Measurements from ENCODE around the gene TCP10L. TPM values are rescaled to one million over a fixed set of nuclear protein-coding genes. Genes with fewer than 3 reads are reported as not detected.

The TCP10L gene
- total RNA-seq, 2 donors from 2014 or later: 0.74 to 1.2 TPM

DNA sequence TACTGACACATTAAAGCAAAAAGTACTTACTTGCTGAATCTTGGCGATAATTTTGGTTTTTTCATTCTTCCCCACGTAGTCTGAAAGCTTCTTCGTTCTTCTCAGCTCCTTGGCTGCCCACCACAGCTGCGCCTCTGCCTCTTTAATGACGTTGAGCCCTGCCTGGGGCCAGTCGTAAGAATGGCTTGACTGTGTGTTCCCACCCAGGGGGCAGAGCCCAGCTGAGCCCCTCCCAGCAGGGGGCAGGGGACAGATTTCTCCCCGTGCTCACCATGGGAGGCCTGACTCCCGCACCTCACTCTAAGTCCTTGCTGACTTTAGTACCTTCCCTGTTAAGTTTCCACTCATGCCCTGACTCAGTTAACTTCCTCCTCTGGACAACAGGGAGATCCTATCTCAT is 17.8 kb upstream of the TCP10L start:
- H3K4me3 ChIP-seq: no peak overlapping the region
- H3K27me3 ChIP-seq: no peaks in the 10 kb centered on the region
- no peak overlapping the region for H3K9ac ChIP-seq (ENCODE audit: low read depth in 2 of 2, low read length in 2 of 2)
- no peaks in the 10 kb centered on the region for H3K9me3 ChIP-seq
- H3K4me1 ChIP-seq: no peaks in the 10 kb centered on the region
- peaks cover 15% of the 10 kb centered on the region for H3K36me3 ChIP-seq
- TF ChIP-seq, protein P1, sequence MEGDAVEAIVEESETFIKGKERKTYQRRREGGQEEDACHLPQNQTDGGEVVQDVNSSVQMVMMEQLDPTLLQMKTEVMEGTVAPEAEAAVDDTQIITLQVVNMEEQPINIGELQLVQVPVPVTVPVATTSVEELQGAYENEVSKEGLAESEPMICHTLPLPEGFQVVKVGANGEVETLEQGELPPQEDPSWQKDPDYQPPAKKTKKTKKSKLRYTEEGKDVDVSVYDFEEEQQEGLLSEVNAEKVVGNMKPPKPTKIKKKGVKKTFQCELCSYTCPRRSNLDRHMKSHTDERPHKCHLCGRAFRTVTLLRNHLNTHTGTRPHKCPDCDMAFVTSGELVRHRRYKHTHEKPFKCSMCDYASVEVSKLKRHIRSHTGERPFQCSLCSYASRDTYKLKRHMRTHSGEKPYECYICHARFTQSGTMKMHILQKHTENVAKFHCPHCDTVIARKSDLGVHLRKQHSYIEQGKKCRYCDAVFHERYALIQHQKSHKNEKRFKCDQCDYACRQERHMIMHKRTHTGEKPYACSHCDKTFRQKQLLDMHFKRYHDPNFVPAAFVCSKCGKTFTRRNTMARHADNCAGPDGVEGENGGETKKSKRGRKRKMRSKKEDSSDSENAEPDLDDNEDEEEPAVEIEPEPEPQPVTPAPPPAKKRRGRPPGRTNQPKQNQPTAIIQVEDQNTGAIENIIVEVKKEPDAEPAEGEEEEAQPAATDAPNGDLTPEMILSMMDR (IDR thresholded peaks at IDR 0.05): no peak
- no peak for DNase-seq
- H3K27ac ChIP-seq: no peak overlapping the region
- intact Hi-C loops (cut with DNase I): loop anchor here (5.0 kb wide), 1 partner anchor 201 kb away; no protein-coding TSS in a partner anchor

DNA sequence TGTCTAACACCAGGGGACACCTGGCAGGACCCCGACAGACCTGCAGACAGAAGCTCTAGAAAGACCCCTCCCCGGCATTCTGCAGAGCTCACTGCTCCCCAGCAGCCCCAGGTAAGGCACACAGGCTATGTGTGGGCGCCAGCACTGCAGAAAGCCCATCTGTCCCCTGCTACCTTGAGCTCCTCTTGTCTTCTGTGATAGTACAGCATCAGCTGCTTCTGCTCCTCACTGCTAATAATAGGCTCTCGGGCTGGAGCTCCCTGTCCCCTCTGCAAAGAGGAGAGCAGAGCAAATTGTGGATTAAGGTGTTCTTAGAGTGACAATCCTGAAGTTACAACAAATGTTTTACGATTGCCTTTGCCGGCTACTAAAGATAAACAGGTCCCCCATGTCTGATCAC is 16.8 kb upstream of the TCP10L start:
- Histone ChIP-seq H3K4me1 (no peaks in the 10 kb centered on the region), H3K9me3 (no peaks in the 10 kb centered on the region), H3K4me3 (no peak overlapping the region), H3K27ac (no peak overlapping the region), H3K36me3 (peaks cover 15% of the 10 kb centered on the region), H3K27me3 (no peaks in the 10 kb centered on the region), H3K9ac (ENCODE audit: low read depth in 2 of 2, low read length in 2 of 2) (no peak overlapping the region)
- TF ChIP-seq, protein P1 (IDR thresholded peaks at IDR 0.05): no peak
- DNase-seq: no peak
- intact Hi-C loops (cut with DNase I): loop anchor here (5.0 kb wide), 1 partner anchor 200 kb away; no protein-coding TSS in a partner anchor

DNA sequence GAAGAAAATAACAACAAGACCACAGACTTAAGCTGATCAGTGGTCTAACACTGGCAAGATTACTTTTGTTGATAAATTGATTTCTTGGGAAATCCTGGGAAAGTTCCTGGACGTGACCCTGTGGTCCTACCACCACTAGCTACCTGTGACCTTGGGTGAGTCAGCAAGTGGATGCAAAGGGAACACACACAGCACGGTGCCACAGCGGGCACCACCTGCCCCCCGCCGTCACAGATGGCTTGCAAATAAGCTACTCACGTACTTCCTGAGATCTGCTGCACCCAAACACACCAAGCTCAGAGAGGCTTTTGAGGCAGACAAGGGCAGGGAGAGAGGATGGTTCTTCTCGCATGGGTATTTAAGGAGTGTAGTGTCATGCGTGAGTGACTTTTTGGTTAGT is 14.2 kb upstream of the TCP10L start:
- TF ChIP-seq, protein P1 (IDR thresholded peaks at IDR 0.05): no peak
- intact Hi-C loops (cut with DNase I): no loop called here

DNA sequence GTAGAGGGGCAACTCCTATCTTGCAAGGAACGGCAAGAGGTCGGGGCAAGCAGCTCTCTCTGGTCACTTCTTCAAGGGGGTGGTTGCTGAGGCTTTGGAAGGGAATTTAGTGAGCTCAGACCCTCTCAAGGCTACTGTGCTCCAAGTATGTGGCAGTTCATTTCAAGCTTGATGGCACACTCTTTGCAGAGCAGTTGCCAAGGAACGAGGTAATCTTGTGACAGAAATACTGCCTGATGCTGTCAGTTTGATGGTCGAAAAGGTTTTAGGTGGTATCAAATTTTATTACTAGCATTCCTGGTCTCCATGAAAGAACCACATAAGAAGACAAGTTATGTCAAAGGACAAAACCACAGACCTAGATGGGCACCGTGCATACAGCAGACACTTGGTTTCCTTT is 13.8 kb upstream of the TCP10L start:
- no peak for DNase-seq
- intact Hi-C loops (cut with DNase I): no loop called here
- no peak overlapping the region for H3K4me3 ChIP-seq
- no peak overlapping the region for H3K9ac ChIP-seq (ENCODE audit: low read depth in 2 of 2, low read length in 2 of 2)
- H3K9me3 ChIP-seq: no peaks in the 10 kb centered on the region
- no peak overlapping the region for H3K27ac ChIP-seq
- TF ChIP-seq, protein P1 (IDR thresholded peaks at IDR 0.05): no peak
- H3K27me3 ChIP-seq: no peaks in the 10 kb centered on the region
- peaks cover 8% of the 10 kb centered on the region for H3K36me3 ChIP-seq
- H3K4me1 ChIP-seq: no peaks in the 10 kb centered on the region

More for the DNA sequence above, 14.2 kb upstream of the TCP10L start:
- Histone ChIP-seq H3K9me3 (no peaks in the 10 kb centered on the region), H3K9ac (ENCODE audit: low read depth in 2 of 2, low read length in 2 of 2) (no peak overlapping the region), H3K4me3 (no peak overlapping the region), H3K27me3 (no peaks in the 10 kb centered on the region), H3K27ac (no peak overlapping the region), H3K36me3 (peaks cover 8% of the 10 kb centered on the region), H3K4me1 (no peaks in the 10 kb centered on the region)
- DNase-seq: no peak

DNA sequence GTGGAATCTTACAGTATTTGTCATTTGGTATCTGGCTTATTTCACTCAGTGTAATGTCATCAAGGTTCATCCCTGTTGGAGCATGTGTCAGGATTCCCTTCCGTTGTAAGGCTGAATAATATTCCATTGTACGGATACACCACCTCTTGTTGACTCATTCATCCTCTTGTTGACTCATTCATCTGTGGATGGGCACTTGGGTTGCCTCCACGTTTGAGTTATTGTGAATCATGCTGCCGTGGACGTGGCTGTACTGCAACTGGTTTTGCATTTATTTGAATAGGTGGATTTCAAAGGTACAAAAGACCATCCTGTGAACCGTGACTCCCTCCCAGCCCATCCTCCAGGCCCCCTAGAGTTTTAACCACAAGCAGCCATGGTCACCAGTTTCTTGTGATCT is 11.9 kb upstream of the TCP10L start:
- no peak overlapping the region for H3K27ac ChIP-seq
- no peaks in the 10 kb centered on the region for H3K27me3 ChIP-seq
- no peaks in the 10 kb centered on the region for H3K36me3 ChIP-seq
- intact Hi-C loops (cut with DNase I): no loop called here
- DNase-seq: no peak
- H3K9me3 ChIP-seq: no peaks in the 10 kb centered on the region
- TF ChIP-seq, protein P1 (IDR thresholded peaks at IDR 0.05): no peak
- H3K9ac ChIP-seq (ENCODE audit: low read depth in 2 of 2, low read length in 2 of 2): no peak overlapping the region
- no peaks in the 10 kb centered on the region for H3K4me1 ChIP-seq
- H3K4me3 ChIP-seq: no peak overlapping the region

Measured in colonic mucosa (tissue), 4 donors.